GM18526 (cell line): ENCODE measurements around the gene ULBP1.

ENCODE experiments used
- POLR2A ChIP-seq: IDR thresholded peaks from 3 replicates; pipeline ENCODE4 v1.6.1; 2011; ENCODE audit not compliant: insufficient read length; ENCODE audit errors: extremely low read depth

Gene ULBP1

GRCh38 chr6:149951096-149951495, 12.6 kb upstream of the ULBP1 start:
- TF ChIP-seq POLR2A, result no peak

- no peak for TF ChIP-seq POLR2A
Observed at GRCh38 chr6:149951626-149952025, 12.1 kb upstream of the ULBP1 start.

- no peak for TF ChIP-seq POLR2A
Observed at GRCh38 chr6:149960488-149960887, 3.3 kb upstream of the ULBP1 start.

- no peak for TF ChIP-seq POLR2A
Observed at GRCh38 chr6:149961728-149962425, 1.9 kb upstream of the ULBP1 start.

GRCh38 chr6:149962461-149963211, 1.1 kb upstream of the ULBP1 start:
- no peak for TF ChIP-seq POLR2A

GRCh38 chr6:149963212-149963461, 606 bp upstream of the ULBP1 start:
- no peak for TF ChIP-seq POLR2A

GRCh38 chr6:149964308-149965193, 808 bp downstream of the ULBP1 start:
- TF ChIP-seq POLR2A, result no peak

GRCh38 chr6:149965194-149966020, 1.7 kb downstream of the ULBP1 start:
- TF ChIP-seq POLR2A, result no peak

- TF ChIP-seq POLR2A, result no peak
Observed at GRCh38 chr6:149967591-149967990, 3.8 kb downstream of the ULBP1 start.

- no peak for TF ChIP-seq POLR2A
Observed at GRCh38 chr6:149969635-149970034, 5.9 kb downstream of the ULBP1 start.

GRCh38 chr6:149974825-149975224, 11.1 kb downstream of the ULBP1 start:
- no peak for TF ChIP-seq POLR2A

GRCh38 chr6:149975400-149975799, 11.7 kb downstream of the ULBP1 start:
- no peak for TF ChIP-seq POLR2A

- no peak for TF ChIP-seq POLR2A
Observed at GRCh38 chr6:149977221-149977620, 13.5 kb downstream of the ULBP1 start.

GRCh38 chr6:149978610-149979009, 14.9 kb downstream of the ULBP1 start:
- no peak for TF ChIP-seq POLR2A

- no peak for TF ChIP-seq POLR2A
Observed at GRCh38 chr6:149979293-149979692, 15.6 kb downstream of the ULBP1 start.
